ENCODE measurements around the gene ADORA3.

Gene ADORA3

GRCh38 chr1:111491070-111491469 lies 12.4 kb downstream of the ADORA3 start:
- H3K36me3 ChIP-seq (replicated peaks) = no peaks in the 10 kb centered on the region
- in situ Hi-C loops (cut with HindIII; ENCODE audit: low pct_ligation_motif_present, low sequenced_read_pairs) = no loop called here
- TF ChIP-seq, protein P1, sequence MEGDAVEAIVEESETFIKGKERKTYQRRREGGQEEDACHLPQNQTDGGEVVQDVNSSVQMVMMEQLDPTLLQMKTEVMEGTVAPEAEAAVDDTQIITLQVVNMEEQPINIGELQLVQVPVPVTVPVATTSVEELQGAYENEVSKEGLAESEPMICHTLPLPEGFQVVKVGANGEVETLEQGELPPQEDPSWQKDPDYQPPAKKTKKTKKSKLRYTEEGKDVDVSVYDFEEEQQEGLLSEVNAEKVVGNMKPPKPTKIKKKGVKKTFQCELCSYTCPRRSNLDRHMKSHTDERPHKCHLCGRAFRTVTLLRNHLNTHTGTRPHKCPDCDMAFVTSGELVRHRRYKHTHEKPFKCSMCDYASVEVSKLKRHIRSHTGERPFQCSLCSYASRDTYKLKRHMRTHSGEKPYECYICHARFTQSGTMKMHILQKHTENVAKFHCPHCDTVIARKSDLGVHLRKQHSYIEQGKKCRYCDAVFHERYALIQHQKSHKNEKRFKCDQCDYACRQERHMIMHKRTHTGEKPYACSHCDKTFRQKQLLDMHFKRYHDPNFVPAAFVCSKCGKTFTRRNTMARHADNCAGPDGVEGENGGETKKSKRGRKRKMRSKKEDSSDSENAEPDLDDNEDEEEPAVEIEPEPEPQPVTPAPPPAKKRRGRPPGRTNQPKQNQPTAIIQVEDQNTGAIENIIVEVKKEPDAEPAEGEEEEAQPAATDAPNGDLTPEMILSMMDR (IDR thresholded peaks at IDR 0.05; ENCODE audit: low read depth, low read length, missing control alignments) = no peak

DNA sequence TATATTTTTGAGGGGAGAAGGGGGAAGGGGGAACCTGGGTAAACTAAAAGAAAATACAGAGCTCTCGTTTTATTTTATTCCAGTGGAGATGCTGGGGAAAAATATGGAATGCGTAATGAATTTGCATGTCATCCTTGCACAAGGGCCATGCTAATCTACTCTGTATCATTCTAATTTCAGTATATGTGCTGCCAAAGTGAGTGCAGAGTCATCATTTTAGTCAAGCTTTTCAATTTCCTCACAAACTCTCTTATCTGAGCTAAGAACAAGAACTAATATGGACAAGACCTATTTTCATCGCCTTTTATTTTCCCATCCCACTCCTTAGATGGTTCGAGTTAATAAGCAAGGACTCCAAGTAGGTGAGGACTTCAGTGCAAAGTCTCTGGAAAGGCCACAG lies 13.2 kb downstream of the ADORA3 start:
- in situ Hi-C loops (cut with HindIII; ENCODE audit: low pct_ligation_motif_present, low sequenced_read_pairs) = no loop called here
- no peak overlapping the region for H3K27ac ChIP-seq
- TF ChIP-seq, protein P1 (IDR thresholded peaks at IDR 0.05; ENCODE audit: low read depth, low read length, missing control alignments) = no peak
- no peaks in the 10 kb centered on the region for H3K27me3 ChIP-seq (replicated peaks)
- no peaks in the 10 kb centered on the region for H3K36me3 ChIP-seq (replicated peaks)
- no peak for DNase-seq
- H3K4me3 ChIP-seq (ENCODE audit: low read depth, low read length) = no peak overlapping the region

More at GRCh38 chr1:111491070-111491469, 12.4 kb downstream of the ADORA3 start:
- no peak overlapping the region for H3K4me3 ChIP-seq (ENCODE audit: low read depth, low read length)
- DNase-seq = no peak
- no peaks in the 10 kb centered on the region for H3K27me3 ChIP-seq (replicated peaks)
- H3K27ac ChIP-seq = no peak overlapping the region

GRCh38 chr1:111489604-111490003 lies 13.8 kb downstream of the ADORA3 start:
- H3K4me3 ChIP-seq (ENCODE audit: low read depth, low read length) = no peak overlapping the region
- no peak for DNase-seq
- TF ChIP-seq, protein P1 (IDR thresholded peaks at IDR 0.05; ENCODE audit: low read depth, low read length, missing control alignments) = no peak
- H3K27me3 ChIP-seq (replicated peaks) = no peaks in the 10 kb centered on the region
- H3K36me3 ChIP-seq (replicated peaks) = no peaks in the 10 kb centered on the region
- in situ Hi-C loops (cut with HindIII; ENCODE audit: low pct_ligation_motif_present, low sequenced_read_pairs) = no loop called here
- no peak overlapping the region for H3K27ac ChIP-seq

DNA sequence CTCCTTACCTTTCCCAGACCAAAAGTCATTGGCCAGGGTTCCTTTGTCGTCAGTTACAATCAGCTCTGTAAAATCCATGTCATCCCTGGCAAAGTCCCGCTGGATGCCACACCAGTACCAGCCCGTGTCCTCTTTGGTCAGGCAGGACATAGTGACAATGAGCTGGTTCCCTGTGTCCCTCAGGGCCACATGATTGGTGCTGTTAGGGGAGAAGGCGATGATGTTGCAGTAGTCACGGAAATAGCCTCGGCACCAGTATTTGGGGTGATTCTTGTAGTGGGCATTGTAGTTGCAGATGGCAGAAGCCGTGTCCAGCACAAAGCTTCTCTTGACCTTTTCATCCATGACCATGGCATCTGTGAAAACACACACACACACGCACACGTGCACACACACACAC lies 14.8 kb downstream of the ADORA3 start:
- H3K27me3 ChIP-seq (replicated peaks) = no peaks in the 10 kb centered on the region
- DNase-seq = no peak
- in situ Hi-C loops (cut with HindIII; ENCODE audit: low pct_ligation_motif_present, low sequenced_read_pairs) = no loop called here
- H3K27ac ChIP-seq = no peak overlapping the region
- TF ChIP-seq, protein P1 (IDR thresholded peaks at IDR 0.05; ENCODE audit: low read depth, low read length, missing control alignments) = no peak
- no peaks in the 10 kb centered on the region for H3K36me3 ChIP-seq (replicated peaks)
- no peak overlapping the region for H3K4me3 ChIP-seq (ENCODE audit: low read depth, low read length)

DNA sequence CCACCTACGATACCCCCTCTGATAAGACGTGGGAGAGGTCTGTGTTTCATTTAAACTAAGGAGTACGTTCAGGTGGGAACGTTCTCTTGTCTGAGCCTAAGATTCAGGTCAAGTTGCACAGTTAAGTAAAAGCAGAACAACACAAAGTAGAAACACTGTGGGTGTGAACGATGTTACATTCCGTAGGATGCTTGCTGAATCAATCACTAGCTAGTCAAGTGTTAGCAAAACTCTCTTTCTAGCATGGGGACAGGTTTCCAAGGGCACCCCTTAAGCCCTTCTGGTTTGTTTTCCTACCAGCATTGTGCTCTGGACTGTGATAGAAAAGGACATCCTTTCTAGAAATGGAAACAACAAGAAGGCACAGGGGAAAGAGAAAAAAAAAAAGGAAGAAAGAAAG lies 16.3 kb downstream of the ADORA3 start:
- Histone ChIP-seq H3K36me3 (replicated peaks) (no peaks in the 10 kb centered on the region), H3K27ac (no peak overlapping the region), H3K27me3 (replicated peaks) (no peaks in the 10 kb centered on the region), H3K4me3 (ENCODE audit: low read depth, low read length) (no peak overlapping the region)
- in situ Hi-C loops (cut with HindIII; ENCODE audit: low pct_ligation_motif_present, low sequenced_read_pairs) = no loop called here
- DNase-seq = no peak
- TF ChIP-seq, protein P1 (IDR thresholded peaks at IDR 0.05; ENCODE audit: low read depth, low read length, missing control alignments) = no peak

- TF ChIP-seq, protein P1 (IDR thresholded peaks at IDR 0.05; ENCODE audit: low read depth, low read length, missing control alignments) = no peak
- no peak overlapping the region for H3K4me3 ChIP-seq (ENCODE audit: low read depth, low read length)
- no peaks in the 10 kb centered on the region for H3K36me3 ChIP-seq (replicated peaks)
- no peak overlapping the region for H3K27ac ChIP-seq
- no peak for DNase-seq
- no peaks in the 10 kb centered on the region for H3K27me3 ChIP-seq (replicated peaks)
- in situ Hi-C loops (cut with HindIII; ENCODE audit: low pct_ligation_motif_present, low sequenced_read_pairs) = no loop called here
Measured at GRCh38 chr1:111486431-111486830, 17.0 kb downstream of the ADORA3 start.

Measured in brain microvascular endothelial cell (primary cell).